HepG2 (cell line): ENCODE results near the gene PLCB2. TPM values are rescaled to one million over a fixed set of nuclear protein-coding genes. Genes with fewer than 3 reads are reported as not detected.

Source experiments
- ADNP ChIP-seq: sonication (generic); formaldehyde crosslinking; IDR thresholded peaks from 2 replicates; pipeline ENCODE4 v1.4.0; 2020; ENCODE audit warnings: missing genetic modification reagents
- KDM3A ChIP-seq: IDR thresholded peaks from 2 replicates; pipeline ENCODE4 v1.6.1; 2018; ENCODE audit warnings: low read depth, missing compliant biosample characterization
- KDM4B ChIP-seq: sonication (generic); formaldehyde crosslinking; IDR thresholded peaks from 2 replicates; pipeline ENCODE4 v1.4.0; 2020; ENCODE audit warnings: missing genetic modification reagents
- MYC ChIP-seq: sonication (generic); formaldehyde crosslinking; IDR thresholded peaks from 2 replicates; pipeline ENCODE4 v1.9.0; 2021; ENCODE audit warnings: missing genetic modification reagents, borderline replicate concordance
- PHF8 ChIP-seq: sonication (generic); formaldehyde crosslinking; IDR thresholded peaks from 2 replicates; pipeline ENCODE4 v1.5.0; 2020; ENCODE audit warnings: missing genetic modification reagents
- TBL1XR1 ChIP-seq: fragments of 150-350 bp; IDR thresholded peaks from 2 replicates; pipeline ENCODE4 v1.6.1; 2014; ENCODE audit warnings: borderline replicate concordance, low read length; ENCODE audit not compliant: partially characterized antibody
- TCF12 ChIP-seq, 2 experiments: fragments of 450-650 bp in 1 of 2; sonication (generic) in 1 of 2; formaldehyde crosslinking in 1 of 2; IDR thresholded peaks; 2 replicates each; pipeline versions ENCODE4 v1.6.1 to v1.8.0; 2017 to 2022; ENCODE audit warnings: antibody characterized with exemption in 1 of 2, mild to moderate bottlenecking in 1 of 2, missing genetic modification reagents in 1 of 2, moderate library complexity in 1 of 2
- ZC3H4 ChIP-seq: sonication (generic); formaldehyde crosslinking; IDR thresholded peaks from 2 replicates; pipeline ENCODE4 v1.4.0; 2020; ENCODE audit warnings: missing genetic modification reagents, borderline replicate concordance
- ZNF17 ChIP-seq: sonication (generic); formaldehyde crosslinking; IDR thresholded peaks from 2 replicates; pipeline ENCODE4 v1.5.0; 2020; ENCODE audit warnings: mild to moderate bottlenecking, missing genetic modification reagents
- ZNF619 ChIP-seq: sonication (generic); formaldehyde crosslinking; IDR thresholded peaks from 2 replicates; pipeline ENCODE4 v1.4.0; 2020; ENCODE audit warnings: mild to moderate bottlenecking, missing genetic modification reagents
- polyA plus RNA-seq, 8 experiments: library from polyadenylated mRNA; depleted of rRNA in 3 of 8; stranded (reverse) in 7 of 8; unstranded in 1 of 8; fragments of >200 nt; fragmentation: Illumina TruSeq in 4 of 8; extraction: Trizol in 4 of 8; gene quantifications; 2 replicates each; pipeline versions ENCODE4 v1.2.1 to v1.2.3, GENCODE V29; 2011 to 2016; ENCODE audit warnings: low read depth in 4 of 8, missing spikeins in 1 of 8, mixed read lengths in 1 of 8; ENCODE audit not compliant: insufficient read depth in 1 of 8
- total RNA-seq, 5 experiments: library from RNA; depleted of rRNA; stranded (reverse); fragments of >200 nt; fragmentation: Illumina TruSeq; extraction: Trizol; gene quantifications; 2 replicates each; pipeline ENCODE4 v1.2.3, GENCODE V29; 2016; ENCODE audit warnings: low read depth in 1 of 5
- TF ChIP-seq, protein P1 (sequence below): sonication (generic); formaldehyde crosslinking; IDR thresholded peaks from 2 replicates; pipeline ENCODE4 v1.5.1; 2020; ENCODE audit warnings: mild to moderate bottlenecking, missing genetic modification reagents
- TF ChIP-seq, protein P2 (sequence below): sonication (generic); formaldehyde crosslinking; IDR thresholded peaks from 2 replicates; pipeline ENCODE4 v1.4.0; 2020; ENCODE audit warnings: mild to moderate bottlenecking, missing genetic modification reagents
- TF ChIP-seq, protein P3 (sequence below): sonication (generic); formaldehyde crosslinking; IDR thresholded peaks from 2 replicates; pipeline ENCODE4 v1.8.1; 2022; ENCODE audit warnings: mild to moderate bottlenecking, missing genetic modification reagents
- TF ChIP-seq, protein P4 (sequence below): sonication (generic); formaldehyde crosslinking; IDR thresholded peaks from 2 replicates; pipeline ENCODE4 v1.4.0; 2020; ENCODE audit warnings: mild to moderate bottlenecking, missing genetic modification reagents
- TF ChIP-seq, protein P5 (sequence below): sonication (generic); formaldehyde crosslinking; IDR thresholded peaks from 2 replicates; pipeline ENCODE4 v1.5.0; 2020; ENCODE audit warnings: missing genetic modification reagents, mild to moderate bottlenecking, borderline replicate concordance

PLCB2 gene
- total and polyA plus RNA-seq, 2 of the 13 experiments (the other 11 are each of a cell fraction or from before 2014, with no cell fraction given): 0.11 TPM; not detected in 1

DNA sequence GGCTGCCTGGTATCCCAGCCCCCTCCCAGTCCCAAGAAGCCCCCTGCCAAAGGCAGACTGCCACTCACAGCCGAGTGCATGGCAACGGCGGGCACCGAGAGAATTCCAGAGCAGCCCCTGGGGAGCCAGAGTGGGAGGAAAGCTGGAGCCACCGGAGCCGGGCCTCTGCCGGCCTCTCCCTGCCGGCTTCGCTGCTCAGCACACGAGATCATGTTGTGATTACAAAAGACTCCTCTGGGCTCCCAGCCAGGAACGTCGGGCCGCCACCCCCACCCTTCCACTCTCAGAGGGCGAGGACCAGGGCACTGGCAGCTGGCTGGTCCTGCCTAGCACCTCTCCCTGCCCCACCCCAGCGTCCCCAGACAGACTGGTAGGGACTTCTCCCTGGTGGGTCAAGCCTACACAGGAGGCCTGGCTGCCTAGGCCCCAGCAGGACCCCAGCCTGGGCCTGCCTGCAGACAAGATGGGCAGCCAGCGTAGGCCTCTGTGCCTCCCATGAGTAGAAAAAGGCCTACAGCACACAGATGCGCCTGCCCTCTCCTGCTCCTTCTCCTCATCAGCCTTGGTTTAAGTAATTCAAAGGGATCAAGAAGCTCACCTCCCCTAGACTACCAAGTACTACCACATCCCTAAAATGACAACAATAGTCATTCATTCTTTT is 33.1 kb upstream of the PLCB2 start, which contains the start of gene CCDC9B (continued):
- TF ChIP-seq, protein P1, sequence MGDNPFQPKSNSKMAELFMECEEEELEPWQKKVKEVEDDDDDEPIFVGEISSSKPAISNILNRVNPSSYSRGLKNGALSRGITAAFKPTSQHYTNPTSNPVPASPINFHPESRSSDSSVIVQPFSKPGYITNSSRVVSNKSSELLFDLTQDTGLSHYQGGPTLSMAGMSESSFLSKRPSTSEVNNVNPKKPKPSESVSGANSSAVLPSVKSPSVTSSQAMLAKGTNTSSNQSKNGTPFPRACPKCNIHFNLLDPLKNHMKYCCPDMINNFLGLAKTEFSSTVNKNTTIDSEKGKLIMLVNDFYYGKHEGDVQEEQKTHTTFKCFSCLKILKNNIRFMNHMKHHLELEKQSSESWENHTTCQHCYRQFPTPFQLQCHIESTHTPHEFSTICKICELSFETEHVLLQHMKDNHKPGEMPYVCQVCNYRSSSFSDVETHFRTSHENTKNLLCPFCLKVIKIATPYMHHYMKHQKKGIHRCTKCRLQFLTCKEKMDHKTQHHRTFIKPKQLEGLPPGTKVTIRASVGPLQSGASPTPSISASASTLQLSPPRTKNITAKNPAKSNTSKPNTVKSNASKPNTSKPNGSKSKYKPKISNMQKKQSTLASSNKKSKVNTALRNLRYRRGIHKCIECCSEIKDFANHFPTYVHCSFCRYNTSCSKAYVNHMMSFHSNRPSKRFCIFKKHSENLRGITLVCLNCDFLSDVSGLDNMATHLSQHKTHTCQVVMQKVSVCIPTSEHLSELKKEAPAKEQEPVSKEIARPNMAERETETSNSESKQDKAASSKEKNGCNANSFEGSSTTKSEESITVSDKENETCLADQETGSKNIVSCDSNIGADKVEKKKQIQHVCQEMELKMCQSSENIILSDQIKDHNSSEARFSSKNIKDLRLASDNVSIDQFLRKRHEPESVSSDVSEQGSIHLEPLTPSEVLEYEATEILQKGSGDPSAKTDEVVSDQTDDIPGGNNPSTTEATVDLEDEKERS: no peak
- no peak for TF ChIP-seq KDM3A
- no peak for TF ChIP-seq ZNF17
- no peak for TF ChIP-seq TCF12 (IDR thresholded peaks at IDR 0.05)
- TF ChIP-seq TCF12 (CRISPR knock-in tag; IDR thresholded peaks at IDR 0.05): no peak
- TF ChIP-seq, protein P2, sequence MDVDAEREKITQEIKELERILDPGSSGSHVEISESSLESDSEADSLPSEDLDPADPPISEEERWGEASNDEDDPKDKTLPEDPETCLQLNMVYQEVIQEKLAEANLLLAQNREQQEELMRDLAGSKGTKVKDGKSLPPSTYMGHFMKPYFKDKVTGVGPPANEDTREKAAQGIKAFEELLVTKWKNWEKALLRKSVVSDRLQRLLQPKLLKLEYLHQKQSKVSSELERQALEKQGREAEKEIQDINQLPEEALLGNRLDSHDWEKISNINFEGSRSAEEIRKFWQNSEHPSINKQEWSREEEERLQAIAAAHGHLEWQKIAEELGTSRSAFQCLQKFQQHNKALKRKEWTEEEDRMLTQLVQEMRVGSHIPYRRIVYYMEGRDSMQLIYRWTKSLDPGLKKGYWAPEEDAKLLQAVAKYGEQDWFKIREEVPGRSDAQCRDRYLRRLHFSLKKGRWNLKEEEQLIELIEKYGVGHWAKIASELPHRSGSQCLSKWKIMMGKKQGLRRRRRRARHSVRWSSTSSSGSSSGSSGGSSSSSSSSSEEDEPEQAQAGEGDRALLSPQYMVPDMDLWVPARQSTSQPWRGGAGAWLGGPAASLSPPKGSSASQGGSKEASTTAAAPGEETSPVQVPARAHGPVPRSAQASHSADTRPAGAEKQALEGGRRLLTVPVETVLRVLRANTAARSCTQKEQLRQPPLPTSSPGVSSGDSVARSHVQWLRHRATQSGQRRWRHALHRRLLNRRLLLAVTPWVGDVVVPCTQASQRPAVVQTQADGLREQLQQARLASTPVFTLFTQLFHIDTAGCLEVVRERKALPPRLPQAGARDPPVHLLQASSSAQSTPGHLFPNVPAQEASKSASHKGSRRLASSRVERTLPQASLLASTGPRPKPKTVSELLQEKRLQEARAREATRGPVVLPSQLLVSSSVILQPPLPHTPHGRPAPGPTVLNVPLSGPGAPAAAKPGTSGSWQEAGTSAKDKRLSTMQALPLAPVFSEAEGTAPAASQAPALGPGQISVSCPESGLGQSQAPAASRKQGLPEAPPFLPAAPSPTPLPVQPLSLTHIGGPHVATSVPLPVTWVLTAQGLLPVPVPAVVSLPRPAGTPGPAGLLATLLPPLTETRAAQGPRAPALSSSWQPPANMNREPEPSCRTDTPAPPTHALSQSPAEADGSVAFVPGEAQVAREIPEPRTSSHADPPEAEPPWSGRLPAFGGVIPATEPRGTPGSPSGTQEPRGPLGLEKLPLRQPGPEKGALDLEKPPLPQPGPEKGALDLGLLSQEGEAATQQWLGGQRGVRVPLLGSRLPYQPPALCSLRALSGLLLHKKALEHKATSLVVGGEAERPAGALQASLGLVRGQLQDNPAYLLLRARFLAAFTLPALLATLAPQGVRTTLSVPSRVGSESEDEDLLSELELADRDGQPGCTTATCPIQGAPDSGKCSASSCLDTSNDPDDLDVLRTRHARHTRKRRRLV (CRISPR knock-in tag): peak; percentile 66; the same call in 1 of the 2 replicates
- TF ChIP-seq PHF8: peak; percentile 60; the same call in 1 of the 2 replicates
- TF ChIP-seq, protein P3, sequence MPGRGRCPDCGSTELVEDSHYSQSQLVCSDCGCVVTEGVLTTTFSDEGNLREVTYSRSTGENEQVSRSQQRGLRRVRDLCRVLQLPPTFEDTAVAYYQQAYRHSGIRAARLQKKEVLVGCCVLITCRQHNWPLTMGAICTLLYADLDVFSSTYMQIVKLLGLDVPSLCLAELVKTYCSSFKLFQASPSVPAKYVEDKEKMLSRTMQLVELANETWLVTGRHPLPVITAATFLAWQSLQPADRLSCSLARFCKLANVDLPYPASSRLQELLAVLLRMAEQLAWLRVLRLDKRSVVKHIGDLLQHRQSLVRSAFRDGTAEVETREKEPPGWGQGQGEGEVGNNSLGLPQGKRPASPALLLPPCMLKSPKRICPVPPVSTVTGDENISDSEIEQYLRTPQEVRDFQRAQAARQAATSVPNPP (CRISPR knock-in tag): no peak
- TF ChIP-seq, protein P4, sequence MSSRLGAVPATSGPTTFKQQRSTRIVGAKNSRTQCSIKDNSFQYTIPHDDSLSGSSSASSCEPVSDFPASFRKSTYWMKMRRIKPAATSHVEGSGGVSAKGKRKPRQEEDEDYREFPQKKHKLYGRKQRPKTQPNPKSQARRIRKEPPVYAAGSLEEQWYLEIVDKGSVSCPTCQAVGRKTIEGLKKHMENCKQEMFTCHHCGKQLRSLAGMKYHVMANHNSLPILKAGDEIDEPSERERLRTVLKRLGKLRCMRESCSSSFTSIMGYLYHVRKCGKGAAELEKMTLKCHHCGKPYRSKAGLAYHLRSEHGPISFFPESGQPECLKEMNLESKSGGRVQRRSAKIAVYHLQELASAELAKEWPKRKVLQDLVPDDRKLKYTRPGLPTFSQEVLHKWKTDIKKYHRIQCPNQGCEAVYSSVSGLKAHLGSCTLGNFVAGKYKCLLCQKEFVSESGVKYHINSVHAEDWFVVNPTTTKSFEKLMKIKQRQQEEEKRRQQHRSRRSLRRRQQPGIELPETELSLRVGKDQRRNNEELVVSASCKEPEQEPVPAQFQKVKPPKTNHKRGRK: no peak
- no peak for TF ChIP-seq ZC3H4 (CRISPR knock-in tag)
- 0 out of 2 replicates have a peak, but pooled peaks have one; percentile 27 for TF ChIP-seq ZNF619 (CRISPR knock-in tag)
- no peak for TF ChIP-seq TBL1XR1
- TF ChIP-seq, protein P5, sequence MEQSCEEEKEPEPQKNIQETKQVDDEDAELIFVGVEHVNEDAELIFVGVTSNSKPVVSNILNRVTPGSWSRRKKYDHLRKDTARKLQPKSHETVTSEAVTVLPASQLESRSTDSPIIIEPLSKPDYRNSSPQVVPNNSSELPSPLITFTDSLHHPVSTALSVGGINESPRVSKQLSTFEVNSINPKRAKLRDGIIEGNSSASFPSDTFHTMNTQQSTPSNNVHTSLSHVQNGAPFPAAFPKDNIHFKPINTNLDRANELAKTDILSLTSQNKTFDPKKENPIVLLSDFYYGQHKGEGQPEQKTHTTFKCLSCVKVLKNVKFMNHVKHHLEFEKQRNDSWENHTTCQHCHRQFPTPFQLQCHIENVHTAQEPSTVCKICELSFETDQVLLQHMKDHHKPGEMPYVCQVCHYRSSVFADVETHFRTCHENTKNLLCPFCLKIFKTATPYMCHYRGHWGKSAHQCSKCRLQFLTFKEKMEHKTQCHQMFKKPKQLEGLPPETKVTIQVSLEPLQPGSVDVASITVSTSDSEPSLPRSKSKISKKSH: no peak
- TF ChIP-seq MYC (CRISPR knock-in tag): peak; percentile 42; the same call in 1 of the 2 replicates
- no peak for TF ChIP-seq KDM4B
- TF ChIP-seq ADNP (CRISPR knock-in tag): no peak
